ENCODE measurements around the gene EPB41. TPM values are rescaled to one million over a fixed set of nuclear protein-coding genes. Genes with fewer than 3 reads are reported as not detected.
"Not testable (repeated sequence)": the region's sequence is repeated elsewhere in the genome, so short reads cannot be mapped to it uniquely, and the experiment has no call there.

Gene EPB41
- total and polyA plus RNA-seq, 2 experiments from 2014 or later, result 13.2 to 60.8 TPM

GRCh38 chr1:29084196-29084521 is 169.8 kb downstream of the EPB41 start:
- H3K27ac ChIP-seq, result no peak overlapping the region
- DNase-seq (ENCODE audit: low spot score), result no peak
- no peaks in the 10 kb centered on the region for H3K4me1 ChIP-seq (ENCODE audit: insufficient read depth)
- H3K9me2 ChIP-seq (replicated peaks; ENCODE audit: insufficient read depth), result no peaks in the 10 kb centered on the region
- H3K79me2 ChIP-seq, result no peaks in the 10 kb centered on the region
- 66% methylated on average over 2 of the region's 2 CpGs for WGBS (ENCODE audit: low lambda C conversion rate, missing lambda C conversion rate)
- no peaks in the 10 kb centered on the region for H3K36me3 ChIP-seq (replicated peaks; ENCODE audit: insufficient read depth, low read depth)
- no peak overlapping the region for H3K4me3 ChIP-seq
- no peaks in the 10 kb centered on the region for H3K9me3 ChIP-seq (ENCODE audit: low read depth)
- no peaks in the 10 kb centered on the region for H3K27me3 ChIP-seq
- no peak for TF ChIP-seq EZH2phosphoT487 (IDR thresholded peaks at IDR 0.05; ENCODE audit: low read depth, severe bottlenecking, unreplicated experiment)
- no peak for TF ChIP-seq CTCF (IDR thresholded peaks at IDR 0.05; ENCODE audit: poor library complexity)
- no peak for TF ChIP-seq EZH2 (IDR thresholded peaks at IDR 0.05; ENCODE audit: borderline replicate concordance)
- no peaks in the 10 kb centered on the region for H4K20me1 ChIP-seq (ENCODE audit: insufficient read depth, poor library complexity, severe bottlenecking)
- H3K4me2 ChIP-seq, result no peak overlapping the region
- H2AFZ ChIP-seq, result no peak overlapping the region

GRCh38 chr1:29090937-29091618 is 176.7 kb downstream of the EPB41 start:
- H3K79me2 ChIP-seq, result no peaks in the 10 kb centered on the region
- no peak overlapping the region for H2AFZ ChIP-seq
- H4K20me1 ChIP-seq (ENCODE audit: insufficient read depth, poor library complexity, severe bottlenecking), result no peaks in the 10 kb centered on the region
- no peaks in the 10 kb centered on the region for H3K4me1 ChIP-seq (ENCODE audit: insufficient read depth)
- no peaks in the 10 kb centered on the region for H3K9me3 ChIP-seq (ENCODE audit: low read depth)
- DNase-seq (ENCODE audit: low spot score), result no peak
- TF ChIP-seq CTCF (IDR thresholded peaks at IDR 0.05; ENCODE audit: poor library complexity) (no peak), EZH2 (IDR thresholded peaks at IDR 0.05; ENCODE audit: borderline replicate concordance) (no peak), EZH2phosphoT487 (IDR thresholded peaks at IDR 0.05; ENCODE audit: low read depth, severe bottlenecking, unreplicated experiment) (no peak)
- H3K27ac ChIP-seq, result no peak overlapping the region
- H3K4me2 ChIP-seq, result no peak overlapping the region
- H3K27me3 ChIP-seq, result no peaks in the 10 kb centered on the region
- H3K9me2 ChIP-seq (replicated peaks; ENCODE audit: insufficient read depth), result no peaks in the 10 kb centered on the region
- H3K36me3 ChIP-seq (replicated peaks; ENCODE audit: insufficient read depth, low read depth), result no peaks in the 10 kb centered on the region
- no peak overlapping the region for H3K4me3 ChIP-seq

GRCh38 chr1:29092704-29093103 is 178.3 kb downstream of the EPB41 start:
- H3K4me2 ChIP-seq; H2AFZ ChIP-seq; H3K4me1 ChIP-seq (ENCODE audit: insufficient read depth); H3K27me3 ChIP-seq; H3K36me3 ChIP-seq (replicated peaks; ENCODE audit: insufficient read depth, low read depth); H3K9me3 ChIP-seq (ENCODE audit: low read depth); DNase-seq (ENCODE audit: low spot score); H3K9me2 ChIP-seq (replicated peaks; ENCODE audit: insufficient read depth); H3K27ac ChIP-seq; H3K4me3 ChIP-seq; H4K20me1 ChIP-seq (ENCODE audit: insufficient read depth, poor library complexity, severe bottlenecking); H3K79me2 ChIP-seq: not testable (repeated sequence)
- 97% methylated on average over 5 of the region's 5 CpGs for WGBS (ENCODE audit: low lambda C conversion rate, missing lambda C conversion rate)

GRCh38 chr1:29094433-29094832 is 180.1 kb downstream of the EPB41 start:
- H3K27me3 ChIP-seq, result no peaks in the 10 kb centered on the region
- no peaks in the 10 kb centered on the region for H3K9me2 ChIP-seq (replicated peaks; ENCODE audit: insufficient read depth)
- WGBS (ENCODE audit: low lambda C conversion rate, missing lambda C conversion rate), result 98% methylated on average over 3 of the region's 3 CpGs
- DNase-seq (ENCODE audit: low spot score), result no peak
- H3K9me3 ChIP-seq (ENCODE audit: low read depth), result no peaks in the 10 kb centered on the region
- no peak overlapping the region for H3K4me2 ChIP-seq
- H3K4me3 ChIP-seq, result no peak overlapping the region
- no peak overlapping the region for H3K27ac ChIP-seq
- H3K4me1 ChIP-seq (ENCODE audit: insufficient read depth), result no peaks in the 10 kb centered on the region
- H3K36me3 ChIP-seq (replicated peaks; ENCODE audit: insufficient read depth, low read depth), result no peaks in the 10 kb centered on the region
- H4K20me1 ChIP-seq (ENCODE audit: insufficient read depth, poor library complexity, severe bottlenecking), result no peaks in the 10 kb centered on the region
- H3K79me2 ChIP-seq, result no peaks in the 10 kb centered on the region
- TF ChIP-seq CTCF (IDR thresholded peaks at IDR 0.05; ENCODE audit: poor library complexity) (no peak), EZH2 (IDR thresholded peaks at IDR 0.05; ENCODE audit: borderline replicate concordance) (no peak)
- no peak overlapping the region for H2AFZ ChIP-seq

All from hepatocyte (in vitro differentiated cells).